ENCODE measurements around the gene MRM2.

Gene MRM2

GRCh38 chr7:2220030-2220429 lies 22.0 kb downstream of the MRM2 start:
- Histone ChIP-seq H2AFZ (ENCODE audit: low read depth, low read length) (no peak overlapping the region), H3K4me3 (ENCODE audit: low read length) (no peak overlapping the region), H3K27me3 (ENCODE audit: insufficient read depth, low read length) (no peaks in the 10 kb centered on the region), H3K36me3 (ENCODE audit: insufficient read depth, low read length) (peaks cover 62% of the 10 kb centered on the region), H3K4me1 (ENCODE audit: insufficient read depth, low read length) (no peaks in the 10 kb centered on the region), H3K9me3 (ENCODE audit: low read length) (peaks cover 4% of the 10 kb centered on the region)

GRCh38 chr7:2219606-2220005 lies 22.4 kb downstream of the MRM2 start:
- Histone ChIP-seq H3K27me3 (ENCODE audit: insufficient read depth, low read length) (no peaks in the 10 kb centered on the region), H3K4me3 (ENCODE audit: low read length) (no peak overlapping the region), H3K4me1 (ENCODE audit: insufficient read depth, low read length) (no peaks in the 10 kb centered on the region), H3K9me3 (ENCODE audit: low read length) (peaks cover 4% of the 10 kb centered on the region), H3K36me3 (ENCODE audit: insufficient read depth, low read length) (peaks cover 60% of the 10 kb centered on the region), H2AFZ (ENCODE audit: low read depth, low read length) (no peak overlapping the region)

GRCh38 chr7:2219136-2219535 lies 22.9 kb downstream of the MRM2 start:
- no peaks in the 10 kb centered on the region for H3K4me1 ChIP-seq (ENCODE audit: insufficient read depth, low read length)
- H3K36me3 ChIP-seq (ENCODE audit: insufficient read depth, low read length), result peaks cover 60% of the 10 kb centered on the region
- no peaks in the 10 kb centered on the region for H3K27me3 ChIP-seq (ENCODE audit: insufficient read depth, low read length)
- no peak overlapping the region for H3K4me3 ChIP-seq (ENCODE audit: low read length)
- peaks cover 4% of the 10 kb centered on the region for H3K9me3 ChIP-seq (ENCODE audit: low read length)
- H2AFZ ChIP-seq (ENCODE audit: low read depth, low read length), result no peak overlapping the region

- peaks cover 60% of the 10 kb centered on the region for H3K36me3 ChIP-seq (ENCODE audit: insufficient read depth, low read length)
- H3K9me3 ChIP-seq (ENCODE audit: low read length), result peaks cover 4% of the 10 kb centered on the region
- H3K4me1 ChIP-seq (ENCODE audit: insufficient read depth, low read length), result no peaks in the 10 kb centered on the region
- H3K4me3 ChIP-seq (ENCODE audit: low read length), result no peak overlapping the region
- no peak overlapping the region for H2AFZ ChIP-seq (ENCODE audit: low read depth, low read length)
- no peaks in the 10 kb centered on the region for H3K27me3 ChIP-seq (ENCODE audit: insufficient read depth, low read length)
Observed at GRCh38 chr7:2218444-2218785, 23.6 kb downstream of the MRM2 start.

- no peaks in the 10 kb centered on the region for H3K4me1 ChIP-seq (ENCODE audit: insufficient read depth, low read length)
- H3K27me3 ChIP-seq (ENCODE audit: insufficient read depth, low read length), result no peaks in the 10 kb centered on the region
- peaks cover 61% of the 10 kb centered on the region for H3K36me3 ChIP-seq (ENCODE audit: insufficient read depth, low read length)
- H3K4me3 ChIP-seq (ENCODE audit: low read length), result no peak overlapping the region
- no peak overlapping the region for H2AFZ ChIP-seq (ENCODE audit: low read depth, low read length)
- H3K9me3 ChIP-seq (ENCODE audit: low read length), result peaks cover 4% of the 10 kb centered on the region
Observed at GRCh38 chr7:2217716-2218443, 24.1 kb downstream of the MRM2 start.

- Histone ChIP-seq H3K4me3 (ENCODE audit: low read length) (no peak overlapping the region), H3K9me3 (ENCODE audit: low read length) (peaks cover 4% of the 10 kb centered on the region), H3K4me1 (ENCODE audit: insufficient read depth, low read length) (no peaks in the 10 kb centered on the region), H3K36me3 (ENCODE audit: insufficient read depth, low read length) (peaks cover 61% of the 10 kb centered on the region), H2AFZ (ENCODE audit: low read depth, low read length) (no peak overlapping the region), H3K27me3 (ENCODE audit: insufficient read depth, low read length) (no peaks in the 10 kb centered on the region)
Observed at GRCh38 chr7:2217206-2217605, 24.8 kb downstream of the MRM2 start.

GRCh38 chr7:2215851-2216250 lies 26.2 kb downstream of the MRM2 start:
- Histone ChIP-seq H3K4me1 (ENCODE audit: insufficient read depth, low read length) (no peaks in the 10 kb centered on the region), H3K9me3 (ENCODE audit: low read length) (peaks cover 4% of the 10 kb centered on the region), H2AFZ (ENCODE audit: low read depth, low read length) (no peak overlapping the region), H3K36me3 (ENCODE audit: insufficient read depth, low read length) (peaks cover 60% of the 10 kb centered on the region), H3K4me3 (ENCODE audit: low read length) (no peak overlapping the region), H3K27me3 (ENCODE audit: insufficient read depth, low read length) (no peaks in the 10 kb centered on the region)

- Histone ChIP-seq H3K9me3 (ENCODE audit: low read length) (peaks cover 6% of the 10 kb centered on the region), H3K4me3 (ENCODE audit: low read length) (no peak overlapping the region), H3K36me3 (ENCODE audit: insufficient read depth, low read length) (peaks cover 59% of the 10 kb centered on the region), H3K4me1 (ENCODE audit: insufficient read depth, low read length) (no peaks in the 10 kb centered on the region), H2AFZ (ENCODE audit: low read depth, low read length) (no peak overlapping the region), H3K27me3 (ENCODE audit: insufficient read depth, low read length) (no peaks in the 10 kb centered on the region)
Observed at GRCh38 chr7:2214636-2215035, 27.4 kb downstream of the MRM2 start.

- Histone ChIP-seq H3K4me1 (ENCODE audit: insufficient read depth, low read length) (no peaks in the 10 kb centered on the region), H3K9me3 (ENCODE audit: low read length) (peaks cover 6% of the 10 kb centered on the region), H3K36me3 (ENCODE audit: insufficient read depth, low read length) (peaks cover 62% of the 10 kb centered on the region), H2AFZ (ENCODE audit: low read depth, low read length) (no peak overlapping the region), H3K27me3 (ENCODE audit: insufficient read depth, low read length) (no peaks in the 10 kb centered on the region), H3K4me3 (ENCODE audit: low read length) (no peak overlapping the region)
Observed at GRCh38 chr7:2213551-2214215, 28.3 kb downstream of the MRM2 start.

GRCh38 chr7:2212906-2213305 lies 29.1 kb downstream of the MRM2 start:
- Histone ChIP-seq H2AFZ (ENCODE audit: low read depth, low read length) (no peak overlapping the region), H3K9me3 (ENCODE audit: low read length) (peaks cover 6% of the 10 kb centered on the region), H3K4me1 (ENCODE audit: insufficient read depth, low read length) (no peaks in the 10 kb centered on the region), H3K4me3 (ENCODE audit: low read length) (no peak overlapping the region), H3K36me3 (ENCODE audit: insufficient read depth, low read length) (peaks cover 65% of the 10 kb centered on the region), H3K27me3 (ENCODE audit: insufficient read depth, low read length) (no peaks in the 10 kb centered on the region)

- no peak overlapping the region for H3K4me3 ChIP-seq (ENCODE audit: low read length)
- H3K36me3 ChIP-seq (ENCODE audit: insufficient read depth, low read length), result peaks cover 67% of the 10 kb centered on the region
Observed at GRCh38 chr7:2211926-2212325, 30.1 kb downstream of the MRM2 start.

GRCh38 chr7:2211259-2211880 lies 30.6 kb downstream of the MRM2 start:
- no peak overlapping the region for H3K4me3 ChIP-seq (ENCODE audit: low read length)
- H2AFZ ChIP-seq (ENCODE audit: low read depth, low read length), result no peak overlapping the region
- no peaks in the 10 kb centered on the region for H3K27me3 ChIP-seq (ENCODE audit: insufficient read depth, low read length)
- H3K9me3 ChIP-seq (ENCODE audit: low read length), result peaks cover 6% of the 10 kb centered on the region
- H3K36me3 ChIP-seq (ENCODE audit: insufficient read depth, low read length), result peaks cover 62% of the 10 kb centered on the region
- H3K4me1 ChIP-seq (ENCODE audit: insufficient read depth, low read length), result no peaks in the 10 kb centered on the region

More at GRCh38 chr7:2211926-2212325, 30.1 kb downstream of the MRM2 start:
- no peaks in the 10 kb centered on the region for H3K4me1 ChIP-seq (ENCODE audit: insufficient read depth, low read length)
- peaks cover 6% of the 10 kb centered on the region for H3K9me3 ChIP-seq (ENCODE audit: low read length)
- no peaks in the 10 kb centered on the region for H3K27me3 ChIP-seq (ENCODE audit: insufficient read depth, low read length)
- H2AFZ ChIP-seq (ENCODE audit: low read depth, low read length), result no peak overlapping the region

GRCh38 chr7:2210551-2211258 lies 31.3 kb downstream of the MRM2 start:
- peaks cover 55% of the 10 kb centered on the region for H3K36me3 ChIP-seq (ENCODE audit: insufficient read depth, low read length)
- H3K4me3 ChIP-seq (ENCODE audit: low read length), result no peak overlapping the region
- no peaks in the 10 kb centered on the region for H3K27me3 ChIP-seq (ENCODE audit: insufficient read depth, low read length)
- H3K4me1 ChIP-seq (ENCODE audit: insufficient read depth, low read length), result no peaks in the 10 kb centered on the region
- H3K9me3 ChIP-seq (ENCODE audit: low read length), result peaks cover 6% of the 10 kb centered on the region
- H2AFZ ChIP-seq (ENCODE audit: low read depth, low read length), result no peak overlapping the region
